Medulla oblongata (tissue), 1 donor: ENCODE measurements around the gene TXNRD2.

Source experiments
- DNase-seq: peaks from one replicate; pipeline ENCODE4 v3.0.0-alpha.2; 2015; ENCODE audit errors: extremely low spot score

TXNRD2 gene

DNA sequence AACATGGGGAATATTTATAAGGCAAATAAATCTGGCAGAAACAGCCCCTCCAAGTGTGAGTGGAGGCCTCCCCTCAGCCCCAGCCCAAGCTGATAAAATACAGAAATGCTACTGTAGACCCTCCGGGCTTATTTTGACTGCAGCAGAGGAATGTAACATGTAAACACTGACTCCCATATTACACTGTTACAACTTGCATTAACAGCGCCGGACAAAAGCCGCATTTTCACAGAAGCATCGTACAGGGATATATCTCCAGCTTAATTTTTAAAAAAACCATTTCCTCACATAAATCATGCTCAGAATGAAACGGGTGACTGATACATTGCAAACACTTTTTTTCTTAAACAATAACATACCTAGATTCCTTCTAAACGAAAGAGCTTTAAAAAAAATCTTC, 36.7 kb downstream of the TXNRD2 start:
- no peak for DNase-seq

DNA sequence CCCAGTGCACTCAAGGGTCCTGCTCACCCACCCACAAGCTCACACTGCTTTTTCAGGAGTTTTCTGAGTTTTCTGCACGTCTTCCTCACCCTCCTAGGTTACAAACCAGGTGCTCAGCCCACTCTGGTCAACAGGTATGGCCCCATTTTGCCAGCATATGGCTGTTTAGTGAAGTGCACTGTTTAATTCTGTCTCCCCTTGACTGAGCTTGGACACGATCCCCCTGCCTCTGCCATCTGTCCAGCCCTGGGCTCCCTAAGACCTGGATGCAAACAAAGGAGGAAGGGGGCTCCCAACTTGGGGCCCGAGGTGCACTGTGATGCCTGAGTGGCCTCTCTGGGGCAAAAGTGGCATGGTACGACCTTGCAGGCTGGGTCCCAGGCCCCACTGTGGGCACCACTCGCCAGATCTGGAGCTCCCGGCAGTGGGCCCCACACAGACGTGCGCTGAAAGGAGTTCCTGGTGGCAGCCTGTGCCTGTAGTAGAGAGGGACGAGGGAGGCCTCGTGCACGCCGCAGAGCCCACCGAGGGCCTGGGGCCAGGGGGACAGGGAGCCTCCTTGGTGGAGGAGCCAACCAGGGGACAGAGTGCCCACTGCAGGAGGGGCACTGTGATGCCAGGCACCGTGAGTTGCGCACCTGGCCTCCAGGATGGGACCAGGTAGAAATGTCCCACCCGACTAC, 37.3 kb downstream of the TXNRD2 start:
- DNase-seq = no peak

DNA sequence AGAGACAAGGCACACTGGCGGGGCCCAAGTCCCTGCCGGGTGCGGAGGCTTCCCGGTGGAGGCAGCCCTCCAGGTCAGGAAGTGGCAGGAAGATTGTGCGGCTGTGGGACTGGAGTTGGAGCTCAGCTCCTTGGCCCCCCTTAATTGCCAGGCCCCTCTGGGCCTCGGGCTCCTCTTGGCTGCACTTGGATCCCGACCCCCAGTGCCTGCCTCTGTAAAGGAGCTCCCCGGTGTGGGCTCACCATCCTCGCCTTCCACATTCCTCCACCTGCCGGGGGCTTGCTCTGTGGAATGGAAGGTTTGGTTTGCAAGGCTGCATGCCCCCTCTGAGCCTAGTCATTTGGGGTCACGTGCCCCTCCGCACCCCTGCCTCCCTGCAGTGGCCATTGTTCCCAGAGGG, 38.1 kb downstream of the TXNRD2 start:
- DNase-seq = no peak

DNA sequence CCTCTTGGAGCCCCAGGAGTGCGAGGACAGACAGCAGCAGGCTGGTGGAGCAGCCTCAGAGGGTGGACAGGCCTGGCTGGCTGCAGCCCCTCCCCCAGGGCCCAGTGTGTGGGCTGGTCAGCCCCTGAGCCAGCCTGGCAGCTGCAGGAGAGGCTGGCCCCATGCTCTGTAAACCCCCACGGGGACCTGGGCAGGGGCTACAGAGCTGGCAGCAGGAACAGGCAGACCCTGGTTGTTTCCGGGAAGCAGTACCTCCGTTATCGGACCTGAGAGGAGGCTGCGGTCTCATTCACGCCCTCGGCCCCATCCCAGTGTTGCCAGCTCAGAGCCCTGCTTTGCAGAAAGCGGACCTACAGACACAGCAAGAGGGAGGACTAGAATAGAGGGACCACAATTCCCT, 38.6 kb downstream of the TXNRD2 start:
- no peak for DNase-seq

DNA sequence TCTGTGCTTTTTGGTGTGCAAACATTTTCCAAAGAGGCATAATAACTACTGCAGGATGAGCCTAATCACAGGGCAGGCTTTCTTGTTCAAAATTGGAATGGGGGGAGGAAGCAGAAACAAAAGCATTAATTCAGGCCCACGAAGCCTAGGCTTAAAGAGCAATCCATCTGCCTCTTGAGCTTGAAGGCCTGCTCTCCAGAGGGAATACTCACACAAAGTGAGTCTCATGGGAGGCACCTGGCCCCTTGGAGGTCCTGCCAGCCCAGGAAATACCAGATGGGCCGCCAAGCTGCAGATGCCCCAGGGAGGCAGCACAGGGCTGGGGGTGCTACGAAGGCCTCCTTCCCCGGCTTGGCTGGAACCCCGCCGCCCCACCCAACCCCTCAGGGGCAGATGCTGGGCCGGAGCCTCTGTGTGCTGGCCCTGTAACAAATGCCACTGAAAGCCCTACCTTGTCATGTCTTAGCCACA, 39.3 kb downstream of the TXNRD2 start:
- DNase-seq = no peak

DNA sequence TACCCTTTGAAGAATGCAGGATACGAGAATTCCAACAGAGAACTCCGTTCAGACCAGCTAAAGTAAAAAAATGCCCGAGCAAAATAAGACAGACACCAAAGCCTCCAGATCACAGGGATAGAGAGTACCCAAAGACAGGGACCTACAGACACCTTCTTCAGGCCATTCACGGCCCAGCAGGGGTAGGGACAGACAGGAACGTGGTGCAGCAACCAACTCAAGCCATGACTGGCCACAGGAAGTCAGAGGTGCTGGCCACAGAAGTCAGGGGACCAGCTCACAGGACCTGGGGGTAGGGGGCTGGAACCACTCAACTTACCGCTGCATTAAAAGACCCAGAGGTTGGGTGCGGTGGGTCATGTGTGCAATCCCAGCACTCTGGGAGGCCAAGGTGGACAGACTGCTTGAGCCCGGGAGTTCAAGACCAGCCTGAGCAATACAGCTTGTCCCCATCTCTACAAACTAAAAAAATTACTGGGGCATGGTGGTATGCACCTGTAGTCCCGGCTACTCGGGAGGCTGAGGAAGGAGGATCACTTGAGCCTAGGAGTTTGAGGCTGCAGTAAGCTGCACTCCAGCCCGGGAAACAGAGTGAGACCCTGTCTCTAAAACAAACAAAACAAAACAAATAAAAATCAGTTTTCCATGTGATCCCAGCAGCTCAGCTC, 39.9 kb downstream of the TXNRD2 start:
- no peak for DNase-seq

DNA sequence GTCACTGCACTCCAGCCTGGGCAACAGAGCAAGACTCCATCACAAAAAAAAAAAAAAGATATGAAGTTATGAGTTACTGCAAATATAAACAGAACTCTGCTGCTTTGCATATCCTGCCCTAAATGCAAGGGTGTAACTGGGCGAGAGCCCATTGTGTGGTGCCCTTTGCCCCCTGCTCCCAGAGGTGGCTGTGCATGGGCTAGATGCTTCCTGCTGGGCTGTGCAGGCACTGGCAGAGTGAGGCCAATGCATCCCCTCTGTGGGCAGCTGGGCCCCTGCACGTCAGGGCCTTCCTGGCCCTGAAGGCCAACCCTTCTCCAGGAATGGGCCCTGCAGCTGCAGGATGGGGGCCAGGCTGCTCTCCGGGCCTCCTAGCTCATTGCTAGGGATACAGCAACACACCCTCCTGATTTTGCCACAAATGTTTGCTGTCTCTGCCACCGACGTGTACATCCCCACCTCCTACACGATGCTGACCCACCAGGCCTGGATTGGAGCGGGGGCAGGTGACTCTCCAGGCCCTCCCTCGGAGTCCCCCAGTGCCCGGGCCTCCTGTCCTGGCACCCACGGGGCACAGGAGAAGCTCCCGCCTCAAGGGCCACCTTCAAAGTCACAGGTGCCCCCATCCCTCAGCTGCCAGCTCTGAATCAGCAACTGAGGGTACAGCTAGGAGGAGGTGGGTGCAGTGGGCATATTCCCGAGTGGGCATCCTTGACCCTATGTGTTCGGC, 40.7 kb downstream of the TXNRD2 start:
- DNase-seq = no peak

DNA sequence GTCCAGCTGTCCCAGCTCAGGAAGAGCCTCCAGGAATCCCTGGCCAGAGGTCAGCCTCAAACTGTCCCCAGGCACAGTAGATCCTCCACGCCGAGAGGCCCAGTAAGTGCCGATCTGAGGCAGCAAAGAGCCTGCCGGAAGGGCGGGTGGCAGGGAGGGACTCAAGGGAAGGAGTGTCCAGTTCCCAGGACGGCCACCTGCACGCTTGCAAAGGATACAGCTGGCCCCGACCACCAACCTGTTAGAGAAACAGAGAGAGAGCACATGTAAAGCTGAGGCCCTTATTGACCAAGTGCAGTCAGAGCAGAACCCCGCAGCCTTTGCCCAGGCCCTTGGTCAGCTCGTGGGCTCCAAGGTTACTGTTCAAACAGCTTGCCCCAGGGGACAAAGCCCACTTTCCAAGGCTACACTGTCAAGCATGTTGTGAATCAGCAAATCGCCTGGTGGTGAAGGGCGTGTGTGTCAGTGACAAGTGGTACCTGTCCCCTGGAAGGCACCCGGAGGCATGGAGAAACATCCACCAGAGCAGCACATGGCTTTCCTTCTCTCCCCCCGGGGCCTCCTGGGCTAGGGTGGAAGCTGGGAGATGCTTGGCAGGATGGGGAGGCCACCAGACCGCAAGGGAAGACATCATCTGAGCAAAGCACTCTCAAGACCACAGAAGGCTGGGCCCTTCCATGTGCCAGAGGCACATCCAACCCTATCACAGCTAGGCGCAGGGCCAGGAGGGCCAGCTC, 42.6 kb downstream of the TXNRD2 start:
- no peak for DNase-seq

DNA sequence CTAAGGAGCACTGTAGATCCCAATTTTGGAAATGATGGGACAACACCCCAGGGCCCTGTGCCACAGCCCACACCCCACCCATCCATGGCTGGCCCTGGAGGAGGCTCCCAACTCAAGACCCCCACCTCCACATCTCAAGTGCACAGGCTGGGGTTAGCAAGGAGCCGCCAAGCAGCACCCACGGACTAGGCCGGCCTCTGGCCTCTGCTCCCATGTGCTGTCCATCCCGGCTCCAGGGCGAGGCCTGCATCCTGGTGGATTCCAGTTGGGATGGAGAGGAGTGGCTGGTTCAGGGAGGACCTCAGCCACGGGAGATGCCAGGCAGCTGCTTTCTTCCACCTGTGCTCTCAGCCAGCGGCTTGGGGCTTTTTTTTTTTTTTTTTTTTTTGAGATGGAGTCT, 43.5 kb downstream of the TXNRD2 start:
- no peak for DNase-seq

DNA sequence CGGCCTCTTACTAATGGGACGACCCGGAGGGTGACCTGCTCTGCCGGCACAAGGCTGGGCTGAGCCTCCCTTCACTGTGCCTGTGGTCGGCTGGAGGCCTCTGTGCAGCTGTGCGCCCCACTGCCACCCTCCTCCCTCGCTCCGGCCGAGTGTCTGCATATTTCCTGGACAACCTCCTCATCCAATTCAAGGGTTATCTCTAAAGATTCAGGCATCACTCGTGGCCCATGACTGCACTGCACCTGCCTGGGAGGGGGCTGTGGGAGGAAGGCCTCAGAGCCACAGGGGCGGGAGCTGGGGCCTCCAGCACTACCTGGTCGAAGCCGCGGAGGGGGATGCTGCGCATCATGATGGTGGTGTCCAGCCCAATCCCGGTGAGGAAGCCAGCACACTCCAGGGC, 43.9 kb downstream of the TXNRD2 start:
- DNase-seq = no peak

DNA sequence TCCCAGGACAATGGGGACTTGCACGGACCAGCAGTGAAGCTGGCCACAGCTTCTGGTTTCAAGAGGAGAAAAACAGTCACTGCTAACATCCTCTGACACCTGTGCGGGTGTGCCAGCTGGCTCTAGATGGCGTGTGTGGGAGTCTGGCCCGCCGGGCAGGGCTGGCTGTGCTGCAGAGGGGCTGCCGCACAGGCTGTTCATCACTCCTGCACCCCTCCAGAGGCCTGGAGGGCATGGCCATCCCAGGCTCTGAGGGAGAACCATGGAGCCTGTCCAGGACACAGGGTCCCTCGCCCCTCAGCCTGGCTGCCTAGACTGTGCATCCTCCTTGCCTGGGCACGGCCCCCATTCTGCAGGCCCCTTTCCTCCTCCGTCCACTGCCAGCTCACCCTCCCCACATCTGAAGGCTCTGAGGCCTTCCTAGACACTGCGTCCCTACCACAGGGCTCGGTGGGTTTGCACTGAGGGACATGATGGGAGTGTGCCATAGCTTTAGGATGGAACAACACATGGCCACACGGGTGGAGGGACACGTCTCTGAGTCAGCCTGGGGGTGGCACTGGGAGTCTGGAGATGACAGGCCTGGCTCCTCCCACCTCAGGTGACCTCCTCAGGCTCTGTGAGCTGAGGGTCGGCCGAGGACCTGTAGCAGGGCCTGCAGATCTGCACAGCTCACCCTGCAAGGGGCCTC, 44.8 kb downstream of the TXNRD2 start:
- no peak for DNase-seq

DNA sequence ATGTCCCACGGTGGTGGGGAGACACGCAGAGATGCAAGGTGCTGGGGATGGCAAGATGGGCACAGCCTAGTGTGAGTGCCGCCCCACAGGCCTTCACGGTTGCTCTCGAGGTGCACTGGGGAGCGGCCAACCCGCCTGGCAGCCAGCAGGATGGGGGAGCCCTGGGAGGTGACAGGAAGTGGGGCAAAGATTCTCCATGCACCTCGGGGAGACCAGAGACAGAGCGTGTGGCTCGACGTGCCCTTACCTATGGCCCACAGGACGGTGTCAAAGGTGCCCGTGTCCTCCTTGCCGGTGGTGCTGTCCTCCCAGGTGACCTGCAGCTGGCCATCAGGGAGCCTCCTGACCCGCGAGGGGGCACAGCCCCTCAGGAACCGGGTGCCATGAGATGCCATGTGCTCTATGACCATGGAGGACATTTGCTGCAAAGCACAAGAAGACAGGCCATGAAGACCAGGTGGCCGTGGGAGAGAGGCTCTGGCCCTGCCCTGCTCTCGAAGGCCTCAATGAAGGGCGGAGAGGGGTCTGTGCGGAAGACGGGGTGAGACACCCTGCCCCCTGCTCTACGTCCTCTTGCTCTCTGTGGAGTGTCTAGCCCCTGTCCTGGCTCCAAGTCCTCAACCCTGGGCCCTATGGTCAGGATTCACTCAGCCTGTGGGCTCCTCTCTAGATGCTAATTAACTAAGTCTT, 46.3 kb downstream of the TXNRD2 start:
- no peak for DNase-seq

DNA sequence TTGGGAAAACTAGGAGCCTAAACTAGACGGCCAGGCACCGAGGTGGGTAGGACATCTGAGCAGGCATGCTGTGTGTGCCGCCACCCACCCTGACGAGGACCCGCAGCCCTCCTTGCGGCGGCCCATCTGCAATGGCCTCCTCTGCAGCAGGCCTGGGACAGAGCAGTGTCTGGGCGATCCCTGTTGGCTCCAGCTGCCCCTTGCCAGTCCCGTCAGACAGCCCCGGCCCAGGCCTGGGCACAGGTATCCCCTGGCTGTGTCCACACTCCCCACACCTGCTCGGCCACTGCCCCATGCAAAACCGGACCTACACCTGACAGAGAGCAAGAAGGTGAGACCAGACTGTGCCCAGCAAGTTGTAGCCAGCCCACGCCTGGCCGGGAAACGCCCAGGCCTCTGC, 48.3 kb downstream of the TXNRD2 start:
- no peak for DNase-seq

DNA sequence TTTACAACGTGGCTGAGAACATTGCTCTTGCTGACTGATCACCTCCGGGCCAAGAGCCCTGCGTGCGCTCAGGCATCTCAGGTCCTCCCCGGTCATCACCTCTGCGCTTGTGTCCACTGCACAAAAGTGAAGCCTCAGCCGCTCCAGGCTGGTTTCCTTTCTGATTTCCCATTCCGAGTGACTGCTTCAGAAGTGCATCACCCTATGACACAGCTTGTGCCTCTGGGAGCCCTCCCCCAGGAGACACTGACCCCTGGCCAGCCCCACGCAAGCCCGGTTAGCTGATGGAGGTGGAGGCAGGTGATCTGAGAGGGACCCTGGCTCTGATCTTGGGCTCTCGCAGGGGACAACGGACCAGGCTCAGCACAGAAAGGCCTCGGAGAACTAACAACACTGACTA, 48.7 kb downstream of the TXNRD2 start:
- no peak for DNase-seq

DNA sequence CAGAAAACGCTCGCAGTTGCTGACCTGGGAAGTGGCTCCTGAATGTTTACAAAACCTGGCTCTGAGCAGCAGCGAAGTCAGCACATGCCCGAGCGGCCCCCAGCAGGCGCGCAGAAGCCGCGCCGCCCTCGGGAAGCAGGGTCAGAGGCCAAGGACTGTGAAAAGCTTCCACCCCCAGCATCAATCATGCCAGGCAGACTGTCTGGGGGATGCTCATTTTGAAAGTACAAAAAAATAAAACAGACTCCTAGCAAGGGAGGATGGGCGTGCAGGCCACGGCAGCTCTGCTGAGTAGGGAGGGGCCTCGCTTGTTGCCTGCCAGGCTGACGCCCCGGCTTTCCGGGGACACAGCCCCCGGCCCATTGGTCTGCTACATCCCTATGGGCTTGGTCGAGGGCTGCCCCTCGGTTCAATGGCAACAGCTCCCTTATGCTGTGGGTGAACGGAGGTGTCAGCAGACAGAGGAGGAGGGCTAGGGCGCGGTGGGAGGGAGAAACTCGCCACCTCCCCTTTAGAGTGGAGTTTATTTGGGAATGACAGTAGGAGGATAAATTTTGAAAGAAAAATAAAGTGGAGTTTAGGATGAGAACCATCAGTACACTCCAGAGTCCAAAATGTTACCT, 49.2 kb downstream of the TXNRD2 start:
- no peak for DNase-seq

DNA sequence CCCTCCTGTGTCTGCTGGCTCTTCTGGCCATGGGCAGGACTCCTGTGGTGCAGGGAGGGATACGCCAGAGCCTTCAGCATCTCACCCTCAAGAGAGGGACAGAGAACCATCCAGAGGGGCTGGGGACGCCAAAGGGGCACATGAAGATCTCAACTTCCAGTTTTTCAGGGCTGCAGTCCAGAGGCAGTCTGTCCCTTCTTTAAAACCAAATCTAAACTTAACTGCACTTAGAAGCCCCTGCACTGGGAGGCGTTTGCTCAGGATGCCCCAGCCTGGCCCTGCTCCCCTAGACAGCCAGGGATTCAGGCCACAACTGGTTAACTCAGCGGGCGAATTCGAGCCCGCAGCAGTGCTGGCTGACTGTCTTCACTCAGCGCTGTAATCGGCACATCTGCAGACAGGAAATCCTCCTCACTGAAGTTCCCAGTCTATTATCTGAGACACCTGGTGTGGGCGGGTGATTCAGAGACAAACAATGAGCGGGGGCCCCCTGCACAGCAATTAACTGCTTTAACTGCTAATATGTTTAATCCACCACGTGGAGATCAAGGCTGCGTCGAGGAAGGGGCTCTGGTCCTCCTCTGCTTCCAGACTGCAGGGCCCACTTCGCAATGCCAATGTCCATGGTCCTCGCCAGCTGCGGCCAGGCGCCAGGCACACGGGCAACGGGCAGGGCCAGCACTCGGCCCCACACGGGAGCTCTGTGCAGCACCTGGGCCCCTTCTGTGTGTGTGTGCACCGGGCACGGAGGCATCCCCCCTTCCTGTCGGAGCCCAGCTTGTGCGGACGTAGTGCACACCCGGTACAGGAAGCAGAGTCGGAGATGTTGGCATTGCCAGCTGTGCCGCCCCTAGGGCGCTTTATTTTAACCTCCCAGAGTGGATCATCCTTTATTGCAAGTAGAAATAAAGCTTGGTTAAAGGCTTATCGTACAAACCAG, 50.0 kb downstream of the TXNRD2 start:
- DNase-seq = no peak

DNA sequence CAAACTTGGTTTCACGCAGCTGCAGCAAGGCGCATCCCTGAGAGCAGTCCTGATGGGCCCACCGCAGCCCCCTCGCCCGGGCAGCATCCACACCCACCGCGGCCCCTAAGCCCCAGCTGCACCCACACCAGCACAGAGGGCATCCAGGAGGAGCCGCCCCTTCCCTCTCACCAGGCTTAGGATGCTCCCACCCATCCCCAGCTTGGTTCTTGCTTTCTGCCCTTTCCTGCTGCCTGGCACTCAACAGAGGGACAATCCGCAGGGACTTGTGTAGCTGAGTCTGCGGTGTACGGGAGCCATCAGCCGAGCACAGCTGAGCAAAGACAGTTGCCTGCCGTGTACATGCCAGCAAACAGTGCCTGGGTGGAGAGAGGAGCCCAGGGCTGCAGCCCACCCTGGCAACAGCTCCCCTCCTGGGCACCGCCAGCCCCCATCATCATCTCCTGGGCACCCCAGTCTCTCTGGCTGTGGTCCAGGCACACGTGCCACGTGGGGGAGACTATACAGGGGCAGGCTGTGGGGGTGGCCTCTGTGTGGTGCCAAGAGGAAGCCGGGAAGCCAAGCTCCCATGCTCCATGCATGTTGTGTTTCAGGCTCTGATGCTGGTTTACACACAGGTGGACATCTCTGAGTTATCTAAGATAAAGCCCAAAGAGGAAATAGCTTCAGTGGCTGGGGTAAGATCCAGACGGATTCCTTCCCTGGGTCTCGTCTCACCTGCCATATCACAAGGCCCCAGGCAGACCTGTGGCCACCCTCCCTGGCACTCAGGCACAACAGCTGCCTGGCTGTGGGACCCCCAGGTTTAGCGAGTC, 50.9 kb downstream of the TXNRD2 start:
- DNase-seq = no peak

DNA sequence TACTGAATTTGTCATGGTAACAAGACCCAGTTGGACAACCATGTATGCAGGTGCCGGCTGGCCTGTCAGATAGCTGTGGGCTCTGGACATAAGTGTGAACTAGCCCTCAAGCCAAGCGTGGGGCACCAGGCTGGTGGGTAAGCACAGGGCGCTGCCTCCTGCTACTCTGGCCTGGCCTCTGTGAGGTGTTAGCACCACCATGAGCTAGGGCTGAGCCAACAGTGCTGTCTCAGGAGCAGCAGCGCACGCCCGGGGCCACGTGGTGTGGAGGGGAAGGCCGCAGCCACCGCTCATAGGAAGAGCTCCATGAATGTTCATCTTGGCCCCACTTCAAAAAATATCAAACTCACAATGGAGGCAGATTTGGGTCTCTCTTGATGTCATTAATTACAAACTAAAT, 51.7 kb downstream of the TXNRD2 start:
- no peak for DNase-seq
